HG02870 (cell line): Measurements from ENCODE around the gene CNOT11.
"Not testable (repeated sequence)": the region's sequence is repeated elsewhere in the genome, so short reads cannot be mapped to it uniquely, and the experiment has no call there.

ENCODE experiments used
- ATAC-seq: cut with Tn5 transposase; IDR thresholded peaks from one replicate; pipeline ENCODE4 v1.9.1; 2021; ENCODE audit warnings: mild to moderate bottlenecking, moderate library complexity; ENCODE audit not compliant: unreplicated experiment

The CNOT11 gene

GRCh38 chr2:101307950-101308431, 55.3 kb downstream of the CNOT11 start:
- ATAC-seq = no peak

- peak; percentile 47 for ATAC-seq
Observed at GRCh38 chr2:101308432-101309210, 55.9 kb downstream of the CNOT11 start, which contains the start of gene RNF149. Gene RNF149 (minus strand): TSS chr2:101308701. CDS start chr2:101308588, 113 bp downstream.

GRCh38 chr2:101310090-101310833, 57.6 kb downstream of the CNOT11 start:
- no peak for ATAC-seq

- ATAC-seq = no peak
Observed at GRCh38 chr2:101310834-101311695, 58.4 kb downstream of the CNOT11 start.

- no peak for ATAC-seq
Observed at GRCh38 chr2:101311696-101312017, 59.0 kb downstream of the CNOT11 start.

GRCh38 chr2:101316568-101316967, 63.9 kb downstream of the CNOT11 start:
- ATAC-seq = not testable (repeated sequence)
